ENCODE results near the gene NANOG. TPM values are rescaled to one million over a fixed set of nuclear protein-coding genes. Genes with fewer than 3 reads are reported as not detected.
A peak's percentile ranks its signal among the peaks of the same experiment; 100 is the strongest.
"Not testable (repeated sequence)": the region's sequence is repeated elsewhere in the genome, so short reads cannot be mapped to it uniquely, and the experiment has no call there.

Gene NANOG
- polyA plus RNA-seq, 4 donors: 0.11 to 0.33 (median 0.27) TPM

- not testable (repeated sequence) for DNase-seq (ENCODE audit: low read depth in 4 of 4, low spot score in 2 of 4)
These were observed 9.6 kb downstream of the NANOG start for GRCh38 chr12:7798750-7799308.

GRCh38 chr12:7801460-7801859 lies 12.3 kb downstream of the NANOG start:
- DNase-seq (ENCODE audit: low read depth in 4 of 4, low spot score in 2 of 4): no peak

GRCh38 chr12:7806319-7806718 lies 17.1 kb downstream of the NANOG start:
- DNase-seq (ENCODE audit: low read depth in 4 of 4, low spot score in 2 of 4): not testable (repeated sequence)

- DNase-seq (ENCODE audit: low read depth in 4 of 4, low spot score in 2 of 4): peak; percentile 16 to 53 (median 29)
These were observed 17.8 kb downstream of the NANOG start for GRCh38 chr12:7806863-7807487.

- not testable (repeated sequence) for DNase-seq (ENCODE audit: low read depth in 4 of 4, low spot score in 2 of 4)
These were observed 36.6 kb downstream of the NANOG start for GRCh38 chr12:7825754-7826153.

GRCh38 chr12:7829737-7830136 lies 40.5 kb downstream of the NANOG start:
- not testable (repeated sequence) for DNase-seq (ENCODE audit: low read depth in 4 of 4, low spot score in 2 of 4)

- peak in 1 of 4 donors; percentile 29 for DNase-seq (ENCODE audit: low read depth in 4 of 4, low spot score in 2 of 4)
These were observed 43.0 kb downstream of the NANOG start for GRCh38 chr12:7832059-7832696.

- not testable (repeated sequence) for DNase-seq (ENCODE audit: low read depth in 4 of 4, low spot score in 2 of 4)
These were observed 44.0 kb downstream of the NANOG start for GRCh38 chr12:7833201-7833600.

GRCh38 chr12:7833831-7834230 lies 44.6 kb downstream of the NANOG start:
- no peak for DNase-seq (ENCODE audit: low read depth in 4 of 4, low spot score in 2 of 4)

GRCh38 chr12:7834701-7835100 lies 45.5 kb downstream of the NANOG start:
- no peak for DNase-seq (ENCODE audit: low read depth in 4 of 4, low spot score in 2 of 4)

- DNase-seq (ENCODE audit: low read depth in 4 of 4, low spot score in 2 of 4): no peak
These were observed 45.9 kb downstream of the NANOG start for GRCh38 chr12:7835116-7835515.

GRCh38 chr12:7835766-7836165 lies 46.6 kb downstream of the NANOG start:
- no peak for DNase-seq (ENCODE audit: low read depth in 4 of 4, low spot score in 2 of 4)

GRCh38 chr12:7837366-7837765 lies 48.2 kb downstream of the NANOG start:
- DNase-seq (ENCODE audit: low read depth in 4 of 4, low spot score in 2 of 4): no peak

- not testable (repeated sequence) for DNase-seq (ENCODE audit: low read depth in 4 of 4, low spot score in 2 of 4)
These were observed 50.0 kb downstream of the NANOG start for GRCh38 chr12:7839226-7839625.

GRCh38 chr12:7839848-7840247 lies 50.6 kb downstream of the NANOG start:
- DNase-seq (ENCODE audit: low read depth in 4 of 4, low spot score in 2 of 4): not testable (repeated sequence)

- DNase-seq (ENCODE audit: low read depth in 4 of 4, low spot score in 2 of 4): not testable (repeated sequence)
These were observed 53.2 kb downstream of the NANOG start for GRCh38 chr12:7842444-7842843.

- not testable (repeated sequence) for DNase-seq (ENCODE audit: low read depth in 4 of 4, low spot score in 2 of 4)
These were observed 53.9 kb downstream of the NANOG start for GRCh38 chr12:7843149-7843548.

GRCh38 chr12:7843583-7843982 lies 54.4 kb downstream of the NANOG start:
- not testable (repeated sequence) for DNase-seq (ENCODE audit: low read depth in 4 of 4, low spot score in 2 of 4)

GRCh38 chr12:7844116-7844515 lies 54.9 kb downstream of the NANOG start:
- DNase-seq (ENCODE audit: low read depth in 4 of 4, low spot score in 2 of 4): no peak

GRCh38 chr12:7847226-7848097 lies 58.3 kb downstream of the NANOG start:
- DNase-seq (ENCODE audit: low read depth in 4 of 4, low spot score in 2 of 4): not testable (repeated sequence)

GRCh38 chr12:7848098-7848422 lies 58.9 kb downstream of the NANOG start:
- DNase-seq (ENCODE audit: low read depth in 4 of 4, low spot score in 2 of 4): not testable (repeated sequence)
